Lower leg skin (tissue), 4 donors: Measurements from ENCODE around the gene CHN2. TPM values are rescaled to one million over a fixed set of nuclear protein-coding genes. Genes with fewer than 3 reads are reported as not detected.

Experiments
- DNase-seq, 2 donors: peaks; one replicate each; pipeline ENCODE4 v3.0.0-alpha.2; 2019; ENCODE audit warnings: low spot score in 2 of 2
- H3K4me3 ChIP-seq: fragments of 200-600 bp; sonication (generic); 2 replicates; pipeline ENCODE4 v1.5.1; 2017; ENCODE audit warnings: mild to moderate bottlenecking, low read depth; ENCODE audit not compliant: poor library complexity, severe bottlenecking
- POLR2A ChIP-seq, 2 donors: fragments of 450-650 bp; IDR thresholded peaks; one replicate each; pipeline ENCODE4 v1.6.1; 2016 to 2017; ENCODE audit warnings: antibody characterized with exemption in 2 of 2, mild to moderate bottlenecking in 1 of 2, moderate library complexity in 1 of 2
- WGBS, 2 donors: methylation state at CpG; one replicate each; pipeline ENCODE4 v1.1.5; 2018; 5-methylcytosine and 5-hydroxymethylcytosine counted together
- intact Hi-C: fragments of 100-400 bp; cut with DNase I; formaldehyde crosslinking; loops from one replicate; pipeline ENCODE4 v1.15.0; 2023; ENCODE audit warnings: low total_unique reads
- total RNA-seq, 4 donors: library from RNA; depleted of rRNA; stranded (reverse); fragments of >200 nt; gene quantifications; one replicate each; pipeline ENCODE4 v1.1.0, GENCODE V29; 2016
- TF ChIP-seq, protein P1 (sequence below), 3 donors: fragments of 450-650 bp; IDR thresholded peaks; one replicate each; pipeline ENCODE4 v1.5.1; 2016; ENCODE audit warnings: antibody characterized with exemption in 3 of 3, mild to moderate bottlenecking in 3 of 3, moderate library complexity in 2 of 3

Gene CHN2
- total RNA-seq, 4 donors from 2014 or later = 1.0 to 3.8 (median 2.0) TPM

DNA sequence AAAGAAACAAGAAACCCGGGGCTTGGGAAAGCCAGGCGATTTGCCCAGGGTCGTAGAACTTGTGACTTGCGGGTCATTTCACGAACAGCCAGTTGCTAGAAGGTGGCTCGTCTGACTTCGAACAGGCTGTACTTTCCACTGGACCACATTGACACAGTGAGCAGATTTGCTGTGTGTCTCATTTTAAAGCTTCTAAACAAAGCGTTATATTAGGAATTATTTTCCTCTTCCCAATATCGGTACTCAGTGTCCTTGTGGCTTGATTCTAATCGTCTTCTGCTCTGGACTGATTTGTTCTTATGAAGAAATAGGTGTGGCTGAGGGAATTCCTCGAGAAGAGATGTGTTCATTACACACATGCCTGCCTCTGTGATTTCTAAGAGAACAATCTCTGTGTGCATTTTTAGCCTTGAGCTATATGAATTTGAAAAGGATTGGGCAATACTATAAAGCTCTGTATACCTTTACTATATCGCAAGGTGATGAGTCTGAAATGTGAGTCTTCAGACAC lies 219.1 kb downstream of the CHN2 start:
- no peak overlapping the region for H3K4me3 ChIP-seq
- intact Hi-C loops = no loop called here
- no peak for DNase-seq
- no peak for TF ChIP-seq POLR2A (IDR thresholded peaks at IDR 0.05)
- TF ChIP-seq, protein P1, sequence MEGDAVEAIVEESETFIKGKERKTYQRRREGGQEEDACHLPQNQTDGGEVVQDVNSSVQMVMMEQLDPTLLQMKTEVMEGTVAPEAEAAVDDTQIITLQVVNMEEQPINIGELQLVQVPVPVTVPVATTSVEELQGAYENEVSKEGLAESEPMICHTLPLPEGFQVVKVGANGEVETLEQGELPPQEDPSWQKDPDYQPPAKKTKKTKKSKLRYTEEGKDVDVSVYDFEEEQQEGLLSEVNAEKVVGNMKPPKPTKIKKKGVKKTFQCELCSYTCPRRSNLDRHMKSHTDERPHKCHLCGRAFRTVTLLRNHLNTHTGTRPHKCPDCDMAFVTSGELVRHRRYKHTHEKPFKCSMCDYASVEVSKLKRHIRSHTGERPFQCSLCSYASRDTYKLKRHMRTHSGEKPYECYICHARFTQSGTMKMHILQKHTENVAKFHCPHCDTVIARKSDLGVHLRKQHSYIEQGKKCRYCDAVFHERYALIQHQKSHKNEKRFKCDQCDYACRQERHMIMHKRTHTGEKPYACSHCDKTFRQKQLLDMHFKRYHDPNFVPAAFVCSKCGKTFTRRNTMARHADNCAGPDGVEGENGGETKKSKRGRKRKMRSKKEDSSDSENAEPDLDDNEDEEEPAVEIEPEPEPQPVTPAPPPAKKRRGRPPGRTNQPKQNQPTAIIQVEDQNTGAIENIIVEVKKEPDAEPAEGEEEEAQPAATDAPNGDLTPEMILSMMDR (IDR thresholded peaks at IDR 0.05) = no peak
- 65 to 78% methylated on average over 12 of the region's 12 CpGs for WGBS, 2 donors

DNA sequence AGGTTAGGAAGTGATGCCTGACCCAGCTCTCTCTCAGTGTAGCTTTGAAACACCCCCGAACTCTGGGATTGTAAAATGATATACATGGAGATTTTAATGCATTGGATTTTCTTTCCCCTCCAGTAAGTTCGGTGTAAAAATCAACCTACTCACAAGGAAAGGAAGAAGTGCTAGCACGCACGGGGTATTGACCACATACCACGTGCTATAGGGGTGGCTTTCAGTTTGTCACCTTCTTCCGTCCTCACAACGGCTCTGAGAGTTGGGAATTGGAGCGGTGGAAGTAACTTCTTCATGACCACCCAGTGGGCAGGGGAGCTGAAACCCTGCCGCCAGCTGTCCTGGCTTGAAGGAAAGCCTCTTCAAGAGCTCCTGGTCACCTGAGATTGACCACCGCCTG lies 219.6 kb downstream of the CHN2 start:
- TF ChIP-seq POLR2A (IDR thresholded peaks at IDR 0.05) = no peak
- TF ChIP-seq, protein P1 (IDR thresholded peaks at IDR 0.05) = no peak
- intact Hi-C loops = no loop called here
- WGBS, 2 donors = 94% methylated on average over 10 of the region's 10 CpGs
- no peak for DNase-seq
- H3K4me3 ChIP-seq = no peak overlapping the region

DNA sequence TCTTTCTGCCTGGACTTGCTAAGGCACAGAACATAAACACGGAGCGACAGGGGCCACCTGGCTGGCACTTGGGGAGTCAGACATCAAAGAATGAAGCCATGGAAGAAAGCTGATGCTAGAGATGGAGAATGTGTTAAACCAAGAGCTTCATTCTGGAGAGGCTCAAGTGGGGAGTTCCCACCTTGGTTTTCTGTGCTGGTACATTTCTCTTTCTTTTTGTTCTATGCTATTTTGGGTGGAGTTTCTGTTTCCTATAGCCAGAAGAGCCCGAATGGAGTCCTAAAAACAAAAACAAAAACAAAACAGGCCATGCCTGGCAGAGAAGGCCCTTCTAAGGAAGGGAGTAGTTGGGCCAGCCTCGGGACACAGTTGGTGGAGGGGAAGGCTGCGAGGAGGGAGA lies 220.6 kb downstream of the CHN2 start:
- intact Hi-C loops = loop anchor here (5.0 kb wide), 1 partner anchor 892 kb away; no protein-coding TSS in a partner anchor
- no peak overlapping the region for H3K4me3 ChIP-seq
- DNase-seq = no peak
- TF ChIP-seq, protein P1 (IDR thresholded peaks at IDR 0.05) = no peak
- no peak for TF ChIP-seq POLR2A (IDR thresholded peaks at IDR 0.05)
- 90 to 91% methylated on average over 5 of the region's 5 CpGs for WGBS, 2 donors

DNA sequence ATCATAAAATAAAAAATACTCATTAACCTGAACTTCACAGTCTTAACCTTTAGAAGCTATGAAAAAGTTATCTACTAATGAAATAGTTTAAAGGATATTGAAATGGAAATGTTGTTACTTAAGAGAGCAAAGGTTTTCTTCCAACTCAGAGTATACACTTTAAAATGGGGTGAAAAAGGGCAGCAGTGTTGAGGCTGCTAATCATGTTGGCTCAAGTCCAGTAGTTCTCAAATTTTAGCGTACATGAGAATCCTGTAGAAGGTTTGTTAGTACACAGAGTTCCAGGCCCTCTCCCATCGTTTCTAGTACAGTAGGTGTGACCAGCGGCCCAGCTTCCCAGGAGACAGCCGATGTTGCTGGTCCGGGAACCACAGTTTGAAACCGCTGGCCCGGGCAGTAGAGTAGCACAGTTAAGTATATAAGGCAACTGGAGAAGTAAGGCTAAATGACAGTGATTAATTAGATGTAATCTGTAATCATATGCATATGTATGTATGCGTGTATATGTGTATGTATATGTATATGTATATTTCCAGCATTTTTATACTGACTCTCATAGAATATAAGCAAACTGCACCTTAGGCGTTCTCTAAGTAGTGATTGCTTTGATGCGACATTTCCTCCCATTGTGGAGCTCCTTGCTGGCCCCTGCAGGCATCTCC lies 221.8 kb downstream of the CHN2 start:
- no peak for TF ChIP-seq POLR2A (IDR thresholded peaks at IDR 0.05)
- intact Hi-C loops = loop anchor here (5.0 kb wide), 1 partner anchor 891 kb away; no protein-coding TSS in a partner anchor
- no peak overlapping the region for H3K4me3 ChIP-seq
- no peak for DNase-seq
- WGBS, 2 donors = 84 to 87% methylated on average over 10 of the region's 10 CpGs

- TF ChIP-seq, protein P1 (IDR thresholded peaks at IDR 0.05) = no peak
- no peak for TF ChIP-seq POLR2A (IDR thresholded peaks at IDR 0.05)
- intact Hi-C loops = loop anchor here (5.0 kb wide), 1 partner anchor 890 kb away; no protein-coding TSS in a partner anchor
- no peak overlapping the region for H3K4me3 ChIP-seq
- no peak for DNase-seq
- 96 to 97% methylated on average over 9 of the region's 9 CpGs for WGBS, 2 donors
These were observed 222.3 kb downstream of the CHN2 start for GRCh38 chr7:29416938-29417305.

DNA sequence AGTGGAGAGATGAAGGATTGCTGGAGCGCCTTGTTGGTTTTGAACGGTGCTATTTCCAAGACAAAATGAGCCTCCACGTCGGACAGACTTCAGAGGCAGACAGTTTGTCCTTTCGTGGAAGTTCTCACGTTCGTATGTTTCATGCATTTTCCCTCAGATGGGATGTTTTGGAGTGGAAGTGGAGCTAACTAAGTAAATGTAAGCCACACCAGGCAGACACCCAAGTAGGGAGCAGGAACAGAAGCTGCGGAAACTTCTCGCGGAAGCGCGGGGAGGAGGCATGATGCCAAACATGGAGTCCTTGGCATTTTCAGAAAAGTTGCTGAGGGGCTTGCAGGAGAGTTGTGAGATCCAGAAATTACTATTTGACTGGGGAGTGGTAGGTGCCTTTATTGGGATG lies 223.5 kb downstream of the CHN2 start:
- DNase-seq = no peak
- WGBS, 2 donors = 94 to 96% methylated on average over 12 of the region's 12 CpGs
- intact Hi-C loops = loop anchor here (5.0 kb wide), 1 partner anchor 889 kb away; no protein-coding TSS in a partner anchor
- H3K4me3 ChIP-seq = no peak overlapping the region
- TF ChIP-seq POLR2A (IDR thresholded peaks at IDR 0.05) = no peak
- TF ChIP-seq, protein P1 (IDR thresholded peaks at IDR 0.05) = no peak
